Naive thymus-derived CD8-positive, alpha-beta T cell (primary cell): ENCODE data around the gene NOTCH1. TPM values are rescaled to one million over a fixed set of nuclear protein-coding genes. Genes with fewer than 3 reads are reported as not detected.

ENCODE experiments used
- ATAC-seq, 2 donors: fragments of 150-1000 bp; cut with Tn5 transposase in 1 of 2; sonication (Bioruptor Pico), chemical (Tn5 transposase) in 1 of 2; 1 replicate in 1 of 2; 2 replicates in 1 of 2; pipeline ENCODE4 v1.10.0; 2021; ENCODE audit warnings: mild to moderate bottlenecking in 2 of 2, moderate library complexity in 2 of 2
- POLR2A ChIA-PET: fragments of 350-600 bp; sonication (Branson Sonifier 250); formaldehyde crosslinking; loops from one replicate; lab custom pipeline; 2021; ENCODE audit warnings: antibody characterized with exemption; lab: Charles Lee
- DNase-seq, 10 donors: peaks; one replicate each; pipeline versions ENCODE4 v3.0.0 to v3.0.0-alpha.2; 2020 to 2022
- H3K27ac Mint-ChIP-seq, 10 donors: one replicate each; pipeline ENCODE4 v1.8.0; 2020 to 2022; ENCODE audit warnings: mild to moderate bottlenecking in 10 of 10, mixed read lengths in 10 of 10, moderate library complexity in 4 of 10, inconsistent platforms in 1 of 10
- H3K27me3 Mint-ChIP-seq, 5 donors: one replicate each; pipeline ENCODE4 v1.8.0; 2021 to 2022; ENCODE audit warnings: mixed read lengths in 5 of 5
- H3K36me3 Mint-ChIP-seq, 3 donors: one replicate each; pipeline ENCODE4 v1.8.0; 2020 to 2022; ENCODE audit warnings: mixed read lengths in 3 of 3, mild to moderate bottlenecking in 2 of 3, inconsistent platforms in 1 of 3
- H3K4me1 Mint-ChIP-seq, 4 donors: one replicate each; pipeline ENCODE4 v1.8.0; 2021 to 2022; ENCODE audit warnings: mixed read lengths in 4 of 4
- H3K4me3 Mint-ChIP-seq, 10 donors: one replicate each; pipeline ENCODE4 v1.8.0; 2020 to 2022; ENCODE audit warnings: mild to moderate bottlenecking in 10 of 10, mixed read lengths in 10 of 10, moderate library complexity in 6 of 10, inconsistent platforms in 1 of 10
- H3K9me3 Mint-ChIP-seq, 9 donors: one replicate each; pipeline ENCODE4 v1.8.0; 2020 to 2022; ENCODE audit warnings: mixed read lengths in 9 of 9, mild to moderate bottlenecking in 3 of 9, inconsistent platforms in 1 of 9, moderate library complexity in 1 of 9
- polyA plus RNA-seq, 3 donors: library from polyadenylated mRNA; unstranded; fragments of 300-500 nt; fragmentation: Illumina TruSeq; gene quantifications; one replicate each; pipeline ENCODE4 v1.2.3, GENCODE V29; 2021
- total RNA-seq, 8 experiments: library from RNA in 2 of 8; stranded (reverse) in 2 of 8; gene quantifications; one replicate each; pipeline ENCODE4 v1.2.3 and lab custom pipeline; 2021 to 2026

Gene NOTCH1
- total and polyA plus RNA-seq, 5 experiments from 2014 or later, result 1.3 to 84.3 (median 5.9) TPM

DNA sequence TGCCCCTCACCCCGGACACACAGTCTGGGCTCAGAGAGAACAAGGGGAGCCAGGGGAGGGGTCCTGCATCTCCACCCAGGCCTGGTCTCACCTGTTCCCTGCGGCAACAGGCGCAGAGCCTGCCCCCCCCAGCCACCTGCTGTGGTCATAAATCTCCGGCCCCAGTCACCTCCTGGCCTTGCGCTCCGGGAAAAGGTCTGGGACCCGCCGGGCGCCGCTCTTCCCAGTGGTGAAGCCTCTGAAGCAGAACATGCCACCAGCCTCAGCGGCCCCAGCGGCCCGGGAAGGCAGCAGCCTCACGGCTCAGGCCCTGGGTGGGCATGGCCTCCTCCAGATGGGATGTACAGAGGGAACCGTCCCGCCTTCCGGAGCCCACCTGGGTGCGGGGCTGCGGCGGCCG lies 20.6 kb downstream of the NOTCH1 start:
- no peak overlapping the region for H3K4me3 Mint-ChIP-seq
- no peak for ATAC-seq

DNA sequence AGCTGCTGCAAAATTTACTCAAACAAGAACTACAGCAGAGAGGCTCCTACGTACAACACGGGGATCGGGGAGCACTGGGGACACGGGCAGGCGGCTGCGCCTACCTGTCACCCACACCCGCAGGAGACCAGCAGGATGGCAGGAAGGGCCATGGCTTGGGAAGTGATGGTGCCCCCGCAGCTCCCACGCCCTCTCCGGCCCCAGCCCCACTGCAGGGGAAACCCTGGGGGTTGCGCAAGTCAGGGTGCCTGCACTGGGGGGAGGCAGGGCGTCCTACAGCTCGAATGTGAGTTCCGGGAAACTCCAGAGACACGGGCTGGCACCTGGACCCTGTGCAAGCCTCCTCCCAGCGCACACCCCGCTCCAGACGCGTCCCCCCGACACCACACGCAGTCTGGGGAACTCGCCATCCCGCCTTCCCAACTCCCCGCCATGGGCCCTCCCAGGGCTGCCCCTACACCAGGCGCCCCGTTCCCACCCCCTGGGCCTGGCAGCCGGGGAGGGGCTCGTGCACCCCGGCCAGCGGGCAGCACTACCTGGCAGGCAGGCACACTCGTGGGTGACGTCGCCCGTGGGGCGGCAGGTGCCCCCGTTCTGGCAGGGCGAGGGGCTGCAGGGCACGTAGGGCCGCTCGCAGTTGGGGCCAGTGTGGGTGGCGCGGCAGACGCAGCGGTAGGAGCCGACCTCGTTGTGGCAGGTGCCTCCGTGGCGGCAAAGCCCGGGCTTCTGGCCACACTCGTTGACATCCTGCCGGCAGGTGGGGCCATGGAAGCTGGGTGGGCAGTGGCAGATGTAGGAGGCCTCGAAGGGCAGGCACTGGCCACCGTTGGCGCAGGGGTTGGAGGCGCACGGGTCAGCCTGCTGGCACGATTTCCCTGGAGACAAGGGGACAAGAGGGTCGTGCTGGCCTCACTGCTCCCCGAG lies 23.3 kb downstream of the NOTCH1 start:
- Mint-ChIP-seq H3K4me3 (no peak overlapping the region), H3K27me3 (no peaks in the 10 kb centered on the region), H3K36me3 (peaks cover 0 to 13% (median 0%) of the 10 kb centered on the region in 3 donors), H3K27ac (no peak overlapping the region), H3K9me3 (no peaks in the 10 kb centered on the region), H3K4me1 (peaks cover 0 to 7% (median 0%) of the 10 kb centered on the region in 4 donors)
- DNase-seq (no peak), ATAC-seq (no peak)
- POLR2A ChIA-PET, result interaction anchor here (1.0 kb wide), 1 partner anchor 11 kb away, joined by 5 read pairs; no protein-coding TSS in a partner anchor

More for the DNA sequence above, 20.6 kb downstream of the NOTCH1 start:
- peaks cover 4 to 26% (median 10%) of the 10 kb centered on the region in 4 donors for H3K4me1 Mint-ChIP-seq
- H3K27me3 Mint-ChIP-seq, result no peaks in the 10 kb centered on the region
- H3K27ac Mint-ChIP-seq, result no peak overlapping the region
- POLR2A ChIA-PET, result interaction anchor here (0.6 kb wide), 1 partner anchor 552 kb away, joined by 3 read pairs; no protein-coding TSS in a partner anchor
- H3K36me3 Mint-ChIP-seq, result peaks cover 0 to 7% (median 0%) of the 10 kb centered on the region in 3 donors
- H3K9me3 Mint-ChIP-seq, result no peaks in the 10 kb centered on the region
- no peak for DNase-seq

DNA sequence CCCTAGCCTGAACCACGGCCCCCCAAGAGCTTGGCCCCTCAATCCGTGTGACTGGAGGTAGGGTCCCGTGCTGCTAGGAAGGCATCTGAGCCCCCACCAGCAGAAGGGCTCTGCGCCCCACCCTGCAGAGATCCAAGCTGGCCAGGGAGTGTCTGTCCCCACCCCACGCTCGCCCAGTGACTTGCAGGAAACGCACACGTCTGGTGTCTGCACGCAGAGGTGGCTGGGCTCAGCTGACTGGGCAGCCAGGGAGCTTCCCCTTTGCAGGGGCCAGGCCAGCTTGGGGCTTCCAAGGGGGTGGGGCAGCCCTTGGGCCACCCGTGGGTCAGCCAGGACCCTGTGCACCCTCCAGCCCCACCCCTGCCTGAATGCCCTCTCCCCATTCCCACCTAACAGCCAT lies 24.3 kb downstream of the NOTCH1 start:
- POLR2A ChIA-PET, result interaction anchor here (0.6 to 2.4 kb wide), 4 partner anchors 8 to 32 kb away, joined by 3 to 9 read pairs (median 6); no protein-coding TSS in a partner anchor
- no peaks in the 10 kb centered on the region for H3K27me3 Mint-ChIP-seq
- no peaks in the 10 kb centered on the region for H3K9me3 Mint-ChIP-seq
- H3K36me3 Mint-ChIP-seq, result peaks cover 0 to 15% (median 0%) of the 10 kb centered on the region in 3 donors
- no peak for ATAC-seq
- H3K4me3 Mint-ChIP-seq, result no peak overlapping the region
- H3K4me1 Mint-ChIP-seq, result peaks cover 0 to 5% (median 0%) of the 10 kb centered on the region in 4 donors
- no peak overlapping the region for H3K27ac Mint-ChIP-seq
- no peak for DNase-seq

DNA sequence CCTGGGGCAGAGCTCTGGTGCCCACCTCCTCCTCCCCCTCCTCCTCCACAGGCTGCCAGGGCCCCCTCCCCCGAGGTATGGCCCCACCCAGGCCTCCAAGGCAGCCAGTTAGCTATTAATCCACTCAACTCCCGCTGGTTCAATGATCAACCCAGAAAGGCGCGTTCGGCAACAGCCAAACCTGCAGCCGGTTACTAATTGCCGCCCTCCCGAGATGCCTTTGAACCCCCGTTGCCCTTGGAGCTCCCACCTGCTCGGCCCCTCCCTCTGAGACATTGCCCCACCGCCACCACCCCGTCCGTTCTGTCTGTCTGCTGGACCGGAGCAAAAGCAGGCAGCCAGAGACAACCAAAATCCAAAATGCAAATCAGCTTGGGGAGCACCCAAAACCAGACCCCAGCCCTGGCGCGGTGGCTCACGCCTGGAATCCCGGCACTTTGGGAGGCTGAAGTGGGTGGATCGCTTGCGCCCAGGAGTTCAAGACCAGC lies 25.8 kb downstream of the NOTCH1 start:
- POLR2A ChIA-PET, result interaction anchor here (1.9 to 2.4 kb wide), 2 partner anchors 10 to 19 kb away, joined by 6 to 9 read pairs; no protein-coding TSS in a partner anchor
- ATAC-seq, result no peak
- peaks cover 0 to 22% (median 0%) of the 10 kb centered on the region in 3 donors for H3K36me3 Mint-ChIP-seq
- H3K4me1 Mint-ChIP-seq, result peaks cover 0 to 3% (median 0%) of the 10 kb centered on the region in 4 donors
- no peak for DNase-seq
- H3K27me3 Mint-ChIP-seq, result no peaks in the 10 kb centered on the region
- H3K4me3 Mint-ChIP-seq, result no peak overlapping the region
- H3K9me3 Mint-ChIP-seq, result no peaks in the 10 kb centered on the region
- peak overlapping the region in 1 of 10 donors; percentile 59 for H3K27ac Mint-ChIP-seq

DNA sequence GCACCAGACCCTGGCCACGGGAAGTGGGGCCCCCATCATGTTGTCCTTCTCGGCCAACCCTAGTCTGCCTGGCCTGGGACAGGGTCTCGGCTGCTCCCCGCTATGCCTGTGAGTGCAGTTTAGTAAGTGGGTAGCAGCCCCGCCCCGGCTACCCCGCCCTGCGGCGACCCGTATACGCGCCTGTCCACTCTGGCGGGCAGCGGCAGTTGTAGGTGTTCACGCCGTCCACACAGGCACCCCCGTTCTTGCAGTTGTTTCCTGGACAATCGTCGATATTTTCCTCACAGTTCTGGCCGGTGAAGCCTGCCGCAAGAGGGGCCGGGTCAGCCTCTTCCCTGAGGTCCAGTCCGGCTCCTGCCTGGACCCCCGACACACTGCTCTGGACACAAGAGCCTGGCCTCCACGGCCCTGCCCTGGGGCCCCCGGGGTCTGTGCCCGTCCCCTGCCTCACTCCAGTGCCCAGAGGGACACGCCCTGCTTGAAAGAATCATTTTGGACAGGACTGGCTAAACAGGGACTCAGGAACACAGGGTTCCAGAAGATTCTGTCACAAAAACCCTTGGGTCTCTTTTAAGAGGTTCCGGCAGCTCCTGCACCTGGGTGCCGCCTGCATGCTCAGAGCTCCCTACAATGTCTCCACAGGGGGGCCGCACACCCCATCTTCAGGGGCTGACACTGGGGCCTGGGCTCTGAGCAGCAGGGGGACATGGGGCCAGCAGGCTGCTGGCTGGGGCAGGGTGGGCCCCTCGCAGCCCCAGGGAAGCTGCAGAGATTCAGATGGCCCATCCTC lies 26.4 kb downstream of the NOTCH1 start:
- DNase-seq, result no peak
- peaks cover 0 to 3% (median 0%) of the 10 kb centered on the region in 4 donors for H3K4me1 Mint-ChIP-seq
- H3K27me3 Mint-ChIP-seq, result no peaks in the 10 kb centered on the region
- H3K4me3 Mint-ChIP-seq, result no peak overlapping the region
- no peak overlapping the region for H3K27ac Mint-ChIP-seq
- ATAC-seq, result no peak
- POLR2A ChIA-PET, result interaction anchor here (0.9 to 2.4 kb wide), 2 partner anchors 10 to 20 kb away, joined by 3 to 9 read pairs; no protein-coding TSS in a partner anchor
- peaks cover 0 to 28% (median 0%) of the 10 kb centered on the region in 3 donors for H3K36me3 Mint-ChIP-seq
- H3K9me3 Mint-ChIP-seq, result no peaks in the 10 kb centered on the region

DNA sequence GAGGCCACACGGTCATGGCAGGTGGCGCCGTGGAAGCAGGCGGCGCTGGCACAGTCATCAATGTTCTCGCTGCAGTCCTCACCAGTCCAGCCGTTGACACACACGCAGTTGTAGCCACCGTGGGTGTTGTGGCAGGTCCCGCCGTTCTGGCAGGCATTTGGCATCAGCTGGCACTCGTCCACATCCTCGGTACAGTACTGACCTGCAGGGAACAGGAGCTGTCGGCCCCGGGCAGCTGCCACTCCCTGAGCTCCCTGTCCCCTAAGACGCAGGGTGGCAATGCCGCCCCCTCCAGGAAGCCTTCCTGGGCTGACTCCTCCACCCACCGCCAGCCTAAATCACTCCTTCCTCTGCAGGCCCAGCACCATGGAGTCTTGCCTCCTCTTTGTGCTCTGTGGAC lies 27.2 kb downstream of the NOTCH1 start:
- POLR2A ChIA-PET, result interaction anchor here (0.9 to 1.1 kb wide), 2 partner anchors 9 to 20 kb away, joined by 3 to 4 read pairs; no protein-coding TSS in a partner anchor
- H3K27me3 Mint-ChIP-seq, result no peaks in the 10 kb centered on the region

DNA sequence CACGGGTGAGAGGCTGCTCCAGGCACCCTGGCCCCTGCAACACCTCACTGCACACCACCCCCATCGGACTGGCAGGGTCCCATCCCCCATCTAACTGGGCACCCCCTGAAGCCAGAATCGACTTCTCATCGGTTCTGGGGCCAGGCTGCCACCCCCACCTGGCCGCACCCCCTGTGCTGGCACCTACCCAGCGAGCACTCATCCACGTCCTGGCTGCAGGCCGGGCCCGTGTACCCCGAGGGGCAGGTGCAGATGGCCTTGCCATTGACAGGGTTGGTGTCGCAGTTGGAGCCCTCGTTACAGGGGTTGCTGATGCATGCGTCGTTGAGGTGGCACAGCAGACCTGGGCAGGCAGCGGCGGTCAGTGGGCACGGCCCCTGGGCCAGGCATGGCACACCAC lies 27.9 kb downstream of the NOTCH1 start:
- POLR2A ChIA-PET, result interaction anchor here (1.1 kb wide), 1 partner anchor 21 kb away, joined by 4 read pairs; no protein-coding TSS in a partner anchor

More for the DNA sequence above, 27.2 kb downstream of the NOTCH1 start:
- ATAC-seq, result no peak
- no peaks in the 10 kb centered on the region for H3K4me1 Mint-ChIP-seq
- H3K9me3 Mint-ChIP-seq, result no peaks in the 10 kb centered on the region
- no peak for DNase-seq
- no peak overlapping the region for H3K27ac Mint-ChIP-seq
- peaks cover 0 to 31% (median 0%) of the 10 kb centered on the region in 3 donors for H3K36me3 Mint-ChIP-seq
- H3K4me3 Mint-ChIP-seq, result no peak overlapping the region

DNA sequence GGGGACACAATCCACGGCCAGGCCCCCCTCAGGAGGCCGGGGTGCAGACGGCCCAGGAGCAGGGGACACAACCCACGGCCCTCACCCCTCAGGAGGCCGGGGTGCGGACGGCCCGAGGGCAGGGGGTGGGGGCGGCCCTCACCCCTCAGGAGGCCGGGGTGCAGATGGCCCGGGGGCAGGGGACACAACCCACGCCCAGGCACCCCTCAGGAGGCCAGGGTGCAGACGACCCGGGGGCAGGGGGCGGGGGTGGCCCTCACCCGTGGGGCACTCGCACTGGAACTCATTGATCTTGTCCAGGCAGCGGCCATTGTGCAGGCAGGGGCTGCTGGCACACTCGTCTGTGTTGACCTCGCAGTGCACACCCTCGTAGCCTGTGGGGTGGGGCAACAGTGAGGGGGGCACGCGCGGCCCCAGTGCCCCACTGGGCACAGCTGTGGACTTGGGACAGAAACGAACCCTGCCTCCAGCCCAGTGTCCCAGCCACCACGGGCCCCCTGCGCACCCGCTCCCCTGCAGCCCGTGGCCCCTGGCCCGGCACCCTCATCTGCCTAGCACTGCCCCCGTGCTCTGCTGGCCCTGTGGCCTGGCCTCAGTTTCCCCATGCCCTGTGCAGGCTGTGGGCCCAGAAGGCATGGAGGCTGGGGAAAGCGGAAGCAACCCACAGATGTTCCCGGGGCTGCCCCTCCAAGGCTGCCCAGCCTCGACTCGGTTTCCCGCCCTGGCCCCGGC lies 28.7 kb downstream of the NOTCH1 start:
- peaks cover 0 to 34% (median 2%) of the 10 kb centered on the region in 3 donors for H3K36me3 Mint-ChIP-seq
- H3K4me3 Mint-ChIP-seq, result no peak overlapping the region
- H3K9me3 Mint-ChIP-seq, result no peaks in the 10 kb centered on the region
- no peaks in the 10 kb centered on the region for H3K4me1 Mint-ChIP-seq
- no peak for DNase-seq
- POLR2A ChIA-PET, result no interaction called here
- no peak overlapping the region for H3K27ac Mint-ChIP-seq
- no peak for ATAC-seq
- H3K27me3 Mint-ChIP-seq, result no peaks in the 10 kb centered on the region

More for the DNA sequence above, 27.9 kb downstream of the NOTCH1 start:
- DNase-seq, result no peak
- H3K36me3 Mint-ChIP-seq, result peaks cover 0 to 33% (median 2%) of the 10 kb centered on the region in 3 donors
- ATAC-seq, result no peak
- H3K27me3 Mint-ChIP-seq, result no peaks in the 10 kb centered on the region
- no peak overlapping the region for H3K4me3 Mint-ChIP-seq
- H3K9me3 Mint-ChIP-seq, result no peaks in the 10 kb centered on the region
- H3K4me1 Mint-ChIP-seq, result no peaks in the 10 kb centered on the region
- no peak overlapping the region for H3K27ac Mint-ChIP-seq

DNA sequence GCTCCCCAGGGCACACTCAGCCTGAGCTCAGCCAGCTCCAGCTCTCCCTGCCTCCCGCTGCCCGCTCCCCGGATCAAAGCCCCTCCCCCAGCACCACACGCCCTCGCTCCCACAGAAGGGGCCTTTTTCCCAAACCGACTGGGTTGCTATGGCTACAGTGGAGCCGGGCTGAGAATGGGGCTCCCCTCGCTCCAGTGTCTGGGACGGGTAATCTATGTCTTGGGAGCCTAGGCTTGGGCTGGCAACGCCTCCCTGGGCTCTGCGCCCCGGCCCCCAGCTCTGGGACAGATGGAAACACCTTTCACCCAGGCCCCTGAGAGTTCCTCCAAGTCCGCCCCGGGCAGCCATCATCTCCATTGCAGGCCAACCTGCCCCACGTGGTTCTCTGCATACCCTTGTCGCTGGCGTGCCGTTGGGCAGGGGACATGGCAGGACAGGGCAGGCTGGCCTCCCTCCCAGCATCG lies 29.6 kb downstream of the NOTCH1 start:
- Mint-ChIP-seq H3K4me3 (no peak overlapping the region), H3K36me3 (peaks cover 0 to 36% (median 2%) of the 10 kb centered on the region in 3 donors), H3K27me3 (no peaks in the 10 kb centered on the region), H3K4me1 (no peaks in the 10 kb centered on the region), H3K9me3 (no peaks in the 10 kb centered on the region), H3K27ac (no peak overlapping the region)
- no peak for ATAC-seq
- POLR2A ChIA-PET, result no interaction called here
- DNase-seq, result no peak

DNA sequence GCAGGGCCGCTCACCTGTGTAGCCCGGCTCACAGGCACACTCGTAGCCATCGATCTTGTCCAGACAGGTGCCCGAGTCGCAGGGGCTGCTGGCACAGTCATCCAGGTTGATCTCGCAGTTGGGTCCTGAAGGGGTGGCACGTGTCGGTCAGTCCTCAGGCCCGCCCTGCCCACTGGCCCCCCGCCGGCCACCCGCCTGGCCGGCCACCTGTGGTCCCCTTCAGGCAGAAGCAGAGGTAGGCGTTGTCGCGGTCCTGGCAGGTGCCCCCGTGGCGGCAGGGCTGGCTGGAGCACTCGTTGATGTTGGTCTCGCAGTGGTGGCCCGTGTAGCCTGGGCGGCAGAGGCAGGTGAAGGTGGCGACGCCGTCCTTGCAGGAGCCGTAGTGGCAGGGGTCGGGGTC lies 30.6 kb downstream of the NOTCH1 start:
- no peaks in the 10 kb centered on the region for H3K9me3 Mint-ChIP-seq
- POLR2A ChIA-PET, result no interaction called here
- no peaks in the 10 kb centered on the region for H3K27me3 Mint-ChIP-seq
- no peak overlapping the region for H3K27ac Mint-ChIP-seq
- ATAC-seq (no peak), DNase-seq (no peak)
- H3K4me1 Mint-ChIP-seq, result no peaks in the 10 kb centered on the region
- H3K36me3 Mint-ChIP-seq, result peaks cover 0 to 41% (median 2%) of the 10 kb centered on the region in 3 donors
- H3K4me3 Mint-ChIP-seq, result no peak overlapping the region

DNA sequence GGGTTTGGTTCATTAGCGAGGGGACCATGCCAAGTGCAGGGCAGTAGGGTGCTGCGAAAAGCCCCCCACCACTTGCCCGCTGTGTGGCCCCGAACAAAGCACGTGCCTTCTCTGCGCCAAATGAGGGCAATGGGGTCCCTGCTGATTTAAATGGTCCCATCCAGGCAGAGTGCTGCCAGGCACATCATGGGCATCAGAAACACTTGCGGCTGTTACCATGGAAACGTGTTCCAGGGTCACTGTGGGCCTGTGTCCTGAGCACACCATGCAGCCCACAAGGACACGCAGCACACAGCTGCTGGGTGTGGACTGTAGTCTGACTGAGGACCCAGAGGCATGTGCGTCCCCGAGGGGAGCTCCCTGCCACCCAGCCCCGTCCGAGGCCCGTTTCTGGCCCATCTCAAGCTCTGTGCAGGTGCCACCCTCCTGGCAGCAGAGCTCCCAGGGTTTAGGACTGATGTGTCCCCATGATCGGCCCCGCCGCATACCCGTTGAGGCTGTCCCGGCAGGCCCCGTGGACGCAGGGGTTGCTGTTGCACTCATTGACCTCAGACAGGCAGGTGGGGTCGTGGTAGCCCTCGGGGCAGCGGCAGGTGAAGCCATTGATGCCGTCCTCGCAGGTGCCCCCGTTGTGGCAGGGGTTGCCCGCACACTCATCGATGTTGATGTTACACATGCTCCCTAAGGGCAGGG lies 31.7 kb downstream of the NOTCH1 start:
- POLR2A ChIA-PET, result no interaction called here
- Mint-ChIP-seq H3K36me3 (peaks cover 0 to 41% (median 2%) of the 10 kb centered on the region in 3 donors), H3K4me3 (no peak overlapping the region), H3K27ac (no peak overlapping the region), H3K4me1 (no peaks in the 10 kb centered on the region), H3K9me3 (no peaks in the 10 kb centered on the region), H3K27me3 (peaks cover 0 to 1% (median 0%) of the 10 kb centered on the region in 5 donors)
- DNase-seq (no peak), ATAC-seq (no peak)
